Measurements from ENCODE around the gene OR2M4. TPM values are rescaled to one million over a fixed set of nuclear protein-coding genes. Genes with fewer than 3 reads are reported as not detected.

Gene OR2M4
- polyA plus RNA-seq, 1 donor from 2014 or later, result not detected

DNA sequence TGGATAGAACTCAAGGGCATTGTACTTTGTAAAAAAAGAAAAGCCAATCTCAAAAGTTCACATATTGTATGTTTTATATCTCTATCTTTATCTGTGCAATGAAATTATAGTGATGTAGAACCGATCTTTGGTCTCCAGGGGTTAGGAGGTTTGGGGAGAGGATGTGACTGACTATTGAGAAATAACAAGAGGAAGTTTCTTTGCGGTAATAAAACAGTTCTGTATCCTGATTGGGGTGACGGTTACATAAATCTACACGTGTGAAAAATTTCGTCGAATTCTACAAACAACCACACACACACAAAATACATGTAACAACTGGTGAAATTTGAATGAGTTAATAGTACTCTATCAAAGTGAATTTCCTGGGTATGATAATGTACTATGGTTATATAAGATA is 57.2 kb downstream of the OR2M4 start:
- Histone ChIP-seq H4K20me1 (ENCODE audit: insufficient read depth) (no peaks in the 10 kb centered on the region), H3F3A (ENCODE audit: insufficient read depth, low read length, poor library complexity, severe bottlenecking) (no peaks in the 10 kb centered on the region), H3K27me3 (ENCODE audit: insufficient read depth, low read depth, low read length) (no peaks in the 10 kb centered on the region), H3K9ac (ENCODE audit: low read length) (no peak overlapping the region), H3K4me3 (ENCODE audit: low read length) (no peak overlapping the region), H3K9me3 (ENCODE audit: low read length) (no peaks in the 10 kb centered on the region), H3K9me2 (ENCODE audit: insufficient read depth, low read length) (no peaks in the 10 kb centered on the region), H3K79me2 (replicated peaks; ENCODE audit: insufficient read depth, low read length) (no peaks in the 10 kb centered on the region), H3K36me3 (ENCODE audit: insufficient read depth, low read length) (no peaks in the 10 kb centered on the region), H2AFZ (ENCODE audit: low read depth, low read length) (no peak overlapping the region), H3K27ac (ENCODE audit: low read length) (no peak overlapping the region), H3K4me2 (ENCODE audit: low read length) (no peak overlapping the region)
- TF ChIP-seq MXI1 (conservative IDR thresholded peaks at IDR 0.05; ENCODE audit: poor library complexity, severe bottlenecking) (no peak), REST (IDR thresholded peaks at IDR 0.05; ENCODE audit: borderline replicate concordance) (no peak), POLR2AphosphoS5 (IDR thresholded peaks at IDR 0.05) (no peak), TAF1 (IDR thresholded peaks at IDR 0.05; ENCODE audit: low read depth) (no peak), SMC3 (conservative IDR thresholded peaks at IDR 0.05; ENCODE audit: poor library complexity) (no peak), EP300 (conservative IDR thresholded peaks at IDR 0.05; ENCODE audit: poor library complexity, severe bottlenecking) (no peak), RAD21 (conservative IDR thresholded peaks at IDR 0.05) (no peak), EZH2 (IDR thresholded peaks at IDR 0.05; ENCODE audit: borderline replicate concordance, insufficient read depth, low read length, poor library complexity, severe bottlenecking) (no peak)
- TF ChIP-seq, protein P1, sequence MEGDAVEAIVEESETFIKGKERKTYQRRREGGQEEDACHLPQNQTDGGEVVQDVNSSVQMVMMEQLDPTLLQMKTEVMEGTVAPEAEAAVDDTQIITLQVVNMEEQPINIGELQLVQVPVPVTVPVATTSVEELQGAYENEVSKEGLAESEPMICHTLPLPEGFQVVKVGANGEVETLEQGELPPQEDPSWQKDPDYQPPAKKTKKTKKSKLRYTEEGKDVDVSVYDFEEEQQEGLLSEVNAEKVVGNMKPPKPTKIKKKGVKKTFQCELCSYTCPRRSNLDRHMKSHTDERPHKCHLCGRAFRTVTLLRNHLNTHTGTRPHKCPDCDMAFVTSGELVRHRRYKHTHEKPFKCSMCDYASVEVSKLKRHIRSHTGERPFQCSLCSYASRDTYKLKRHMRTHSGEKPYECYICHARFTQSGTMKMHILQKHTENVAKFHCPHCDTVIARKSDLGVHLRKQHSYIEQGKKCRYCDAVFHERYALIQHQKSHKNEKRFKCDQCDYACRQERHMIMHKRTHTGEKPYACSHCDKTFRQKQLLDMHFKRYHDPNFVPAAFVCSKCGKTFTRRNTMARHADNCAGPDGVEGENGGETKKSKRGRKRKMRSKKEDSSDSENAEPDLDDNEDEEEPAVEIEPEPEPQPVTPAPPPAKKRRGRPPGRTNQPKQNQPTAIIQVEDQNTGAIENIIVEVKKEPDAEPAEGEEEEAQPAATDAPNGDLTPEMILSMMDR (IDR thresholded peaks at IDR 0.05; ENCODE audit: poor library complexity, severe bottlenecking), result no peak

Other genes starting within 250 kb of the OR2M4 start
- 0.10 TPM in 1 of 2 replicates, not detected in the other for gene OR2L5, start 217.8 kb upstream of the OR2M4 start, polyA plus RNA-seq
- gene OR2L2, start 201.3 kb upstream of the OR2M4 start, polyA plus RNA-seq, result 0.14 TPM in 1 of 2 replicates, not detected in the other
- gene OR2L3, start 184.6 kb upstream of the OR2M4 start, polyA plus RNA-seq, result 0.10 and 0.27 TPM in 2 replicates
- 1.2 TPM in 1 of 2 replicates, not detected in the other for gene OR2L13, start 136.2 kb upstream of the OR2M4 start, polyA plus RNA-seq
- gene OR2M5, start 86.3 kb upstream of the OR2M4 start, polyA plus RNA-seq, result not detected in 2 replicates
- not detected in 2 replicates for gene OR2M2, start 56.6 kb upstream of the OR2M4 start, polyA plus RNA-seq
- not detected in 2 replicates for gene OR2M3, start 34.2 kb upstream of the OR2M4 start, polyA plus RNA-seq
- gene OR2T33, start 46.6 kb downstream of the OR2M4 start, polyA plus RNA-seq, result not detected in 2 replicates
- gene OR2T12, start 72.0 kb downstream of the OR2M4 start, polyA plus RNA-seq, result not detected in 2 replicates
- gene OR2M7, start 93.2 kb downstream of the OR2M4 start, polyA plus RNA-seq, result not detected in 2 replicates
- not detected in 2 replicates for gene OR14C36, start 117.4 kb downstream of the OR2M4 start, polyA plus RNA-seq
- not detected in 2 replicates for gene OR2T4, start 130.2 kb downstream of the OR2M4 start, polyA plus RNA-seq
- gene OR2T6, start 144.3 kb downstream of the OR2M4 start, polyA plus RNA-seq, result not detected in 2 replicates
- not detected in 2 replicates for gene OR2T1, start 171.6 kb downstream of the OR2M4 start, polyA plus RNA-seq
- gene OR2T2, start 214.2 kb downstream of the OR2M4 start, polyA plus RNA-seq, result not detected in 2 replicates
- not detected in 2 replicates for gene OR2T3, start 241.9 kb downstream of the OR2M4 start, polyA plus RNA-seq

Measured in neural cell (in vitro differentiated cells).